OCI-LY7 (cell line): ENCODE data around the gene CIZ1. TPM values are rescaled to one million over a fixed set of nuclear protein-coding genes. Genes with fewer than 3 reads are reported as not detected.

Experiments used
- BruUV-seq: library from RNA; stranded (reverse); fragments of 400-500 nt; replicated peaks from 2 replicates; lab custom pipeline; 2021; lab: Mats Ljungman, UMichigan
- CTCF ChIA-PET: fragments of 300-600 bp; sonication (Branson Sonifier 250); formaldehyde crosslinking; loops from one replicate; lab custom pipeline; 2022; ENCODE audit warnings: antibody characterized with exemption; ENCODE audit not compliant: unreplicated experiment; lab: Charles Lee
- POLR2A ChIA-PET: fragments of 300-600 bp; sonication (Branson Sonifier 250); formaldehyde crosslinking; loops from one replicate; lab custom pipeline; 2022; ENCODE audit warnings: antibody characterized with exemption; lab: Charles Lee
- DNase-seq: peaks from one replicate; pipeline ENCODE4 v3.0.0-alpha.2; 2015; ENCODE audit warnings: low spot score
- H2AFZ ChIP-seq: fragments of 200-600 bp; sonication (generic), shearing (Covaris generic); 2 replicates; pipeline ENCODE4 v1.6.1; 2014; ENCODE audit warnings: mild to moderate bottlenecking, antibody characterized with exemption, low read length, moderate library complexity
- H3K27ac ChIP-seq: fragments of 200-600 bp; sonication (generic); 2 replicates; pipeline ENCODE4 v1.5.1; 2014; ENCODE audit warnings: mixed run types, low read depth, mild to moderate bottlenecking, moderate library complexity, low read length, inconsistent platforms; ENCODE audit not compliant: poor library complexity, severe bottlenecking
- H3K36me3 ChIP-seq: fragments of 200-600 bp; sonication (generic); 2 replicates; pipeline ENCODE4 v1.6.1; 2014; ENCODE audit warnings: mild to moderate bottlenecking, antibody characterized with exemption, low read length, moderate library complexity, mixed read lengths; ENCODE audit not compliant: insufficient read depth
- H3K4me1 ChIP-seq: fragments of 200-600 bp; sonication (generic); 2 replicates; pipeline ENCODE4 v1.5.1; 2014; ENCODE audit warnings: mild to moderate bottlenecking, low read length; ENCODE audit not compliant: insufficient read depth, poor library complexity, severe bottlenecking
- H3K4me2 ChIP-seq: fragments of 200-600 bp; sonication (generic); 2 replicates; pipeline ENCODE4 v1.6.1; 2014; ENCODE audit warnings: mild to moderate bottlenecking, low read length
- H3K4me3 ChIP-seq: fragments of 200-600 bp; sonication (generic); 2 replicates; pipeline ENCODE4 v1.5.1; 2014; ENCODE audit warnings: mild to moderate bottlenecking, low read depth, low read length; ENCODE audit not compliant: poor library complexity, severe bottlenecking
- H3K79me2 ChIP-seq: fragments of 200-600 bp; sonication (generic); 2 replicates; pipeline ENCODE4 v1.6.1; 2016; ENCODE audit warnings: low read depth, mild to moderate bottlenecking, low read length, moderate library complexity, mixed read lengths; ENCODE audit not compliant: insufficient read depth
- H3K9me2 ChIP-seq: fragments of 200-600 bp; sonication (generic); 2 replicates; pipeline ENCODE4 v1.6.1; 2016; ENCODE audit warnings: mild to moderate bottlenecking, low read length, mixed read lengths; ENCODE audit not compliant: insufficient read depth
- H3K9me3 ChIP-seq: fragments of 200-600 bp; sonication (generic); 2 replicates; pipeline ENCODE4 v1.6.1; 2014; ENCODE audit warnings: mild to moderate bottlenecking, mixed run types, low read length, mixed read lengths
- H4K20me1 ChIP-seq: fragments of 200-600 bp; sonication (generic); 2 replicates; pipeline ENCODE4 v1.6.1; 2014; ENCODE audit warnings: mild to moderate bottlenecking, antibody characterized with exemption, low read length, moderate library complexity, mixed read lengths; ENCODE audit not compliant: insufficient read depth
- EZH2phosphoT487 ChIP-seq: fragments of 200-600 bp; sonication (generic); IDR thresholded peaks from 2 replicates; pipeline ENCODE4 v1.6.1; 2018; ENCODE audit warnings: low read depth, borderline replicate concordance, mild to moderate bottlenecking, mixed run types, antibody characterized with exemption, low read length, moderate library complexity, mixed read lengths
- intact Hi-C: fragments of 100-400 bp; cut with micrococcal nuclease; formaldehyde crosslinking; loops from one replicate; pipeline ENCODE4 v1.10.0; 2022; ENCODE audit not compliant: unreplicated experiment
- total RNA-seq, 2 experiments: library from RNA; depleted of rRNA in 1 of 2; stranded (reverse); fragments of >200 nt in 1 of 2; shearing (Covaris generic) in 1 of 2; gene quantifications; 2 replicates each; pipeline ENCODE4 v1.2.3, GENCODE V29; 2014 to 2022
- TF ChIP-seq, protein P1 (sequence below): fragments of 200-600 bp; sonication (generic); conservative IDR thresholded peaks from 2 replicates; pipeline ENCODE4 v1.5.1; 2014; ENCODE audit warnings: mild to moderate bottlenecking, antibody characterized with exemption, low read length, moderate library complexity, mixed read lengths

The CIZ1 gene
- total RNA-seq, 2 experiments from 2014 or later = 45.4 to 121 TPM

DNA sequence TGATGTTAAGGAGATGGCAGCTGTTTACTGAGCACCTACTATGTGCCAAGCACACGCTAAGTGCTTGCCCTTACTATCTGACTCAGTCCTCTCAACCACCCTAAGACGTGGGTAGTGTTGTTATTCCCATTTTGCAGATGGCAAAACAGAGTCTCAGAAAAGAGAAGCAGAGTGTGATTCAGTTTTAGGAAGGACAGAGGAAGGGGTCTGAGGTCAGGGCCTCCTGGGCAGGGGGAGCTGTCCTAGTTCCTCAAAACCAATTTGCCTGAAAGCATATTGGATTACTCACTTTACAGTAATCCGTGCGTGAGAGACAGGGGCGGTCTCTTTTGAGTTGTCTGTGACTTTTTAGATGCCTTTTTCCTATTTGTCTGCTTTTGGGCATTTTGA is 35.0 kb upstream of the CIZ1 start:
- no peak for DNase-seq
- Histone ChIP-seq H3K79me2 (no peaks in the 10 kb centered on the region), H3K4me3 (no peak overlapping the region), H3K4me2 (no peak overlapping the region), H3K36me3 (no peaks in the 10 kb centered on the region), H4K20me1 (no peaks in the 10 kb centered on the region), H2AFZ (no peak overlapping the region), H3K9me3 (no peaks in the 10 kb centered on the region), H3K4me1 (no peaks in the 10 kb centered on the region), H3K27ac (no peak overlapping the region), H3K9me2 (no peaks in the 10 kb centered on the region)
- TF ChIP-seq EZH2phosphoT487 = no peak
- TF ChIP-seq, protein P1, sequence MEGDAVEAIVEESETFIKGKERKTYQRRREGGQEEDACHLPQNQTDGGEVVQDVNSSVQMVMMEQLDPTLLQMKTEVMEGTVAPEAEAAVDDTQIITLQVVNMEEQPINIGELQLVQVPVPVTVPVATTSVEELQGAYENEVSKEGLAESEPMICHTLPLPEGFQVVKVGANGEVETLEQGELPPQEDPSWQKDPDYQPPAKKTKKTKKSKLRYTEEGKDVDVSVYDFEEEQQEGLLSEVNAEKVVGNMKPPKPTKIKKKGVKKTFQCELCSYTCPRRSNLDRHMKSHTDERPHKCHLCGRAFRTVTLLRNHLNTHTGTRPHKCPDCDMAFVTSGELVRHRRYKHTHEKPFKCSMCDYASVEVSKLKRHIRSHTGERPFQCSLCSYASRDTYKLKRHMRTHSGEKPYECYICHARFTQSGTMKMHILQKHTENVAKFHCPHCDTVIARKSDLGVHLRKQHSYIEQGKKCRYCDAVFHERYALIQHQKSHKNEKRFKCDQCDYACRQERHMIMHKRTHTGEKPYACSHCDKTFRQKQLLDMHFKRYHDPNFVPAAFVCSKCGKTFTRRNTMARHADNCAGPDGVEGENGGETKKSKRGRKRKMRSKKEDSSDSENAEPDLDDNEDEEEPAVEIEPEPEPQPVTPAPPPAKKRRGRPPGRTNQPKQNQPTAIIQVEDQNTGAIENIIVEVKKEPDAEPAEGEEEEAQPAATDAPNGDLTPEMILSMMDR = no peak
- no TSS peak for BruUV-seq
- ChIA-PET POLR2A (no interaction called here), CTCF (no interaction called here)
- intact Hi-C loops = no loop called here

DNA sequence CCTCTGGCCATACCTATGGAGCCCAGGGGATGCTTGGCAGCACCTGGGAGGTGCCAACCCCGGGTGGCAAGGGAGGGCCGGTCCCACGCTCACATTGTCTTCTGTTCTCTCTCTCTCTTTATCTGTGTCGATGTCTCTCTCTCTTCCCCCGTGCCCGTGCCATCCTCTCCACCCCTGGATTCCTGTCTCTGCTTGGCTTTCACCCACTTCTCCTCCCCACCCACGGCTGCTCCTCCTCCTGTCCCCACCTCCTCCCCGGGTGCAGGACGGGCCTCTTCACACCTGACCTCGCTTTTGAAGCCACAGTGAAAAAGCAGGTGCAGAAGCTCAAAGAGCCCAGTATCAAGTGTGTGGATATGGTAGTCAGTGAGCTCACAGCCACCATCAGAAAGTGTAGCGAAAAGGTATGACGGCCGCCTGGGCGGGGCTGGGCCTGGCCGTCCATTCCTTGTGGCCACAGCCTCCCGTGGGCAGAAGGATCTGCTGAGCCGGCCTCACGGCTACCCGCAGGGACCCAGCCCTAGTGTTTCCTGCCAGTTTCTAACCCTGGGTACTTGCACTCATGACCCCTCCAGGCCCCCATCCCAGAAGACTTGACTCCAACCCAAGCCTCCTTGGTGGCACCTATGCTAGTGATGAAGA is 34.5 kb upstream of the CIZ1 start:
- no peaks in the 10 kb centered on the region for H4K20me1 ChIP-seq
- no peaks in the 10 kb centered on the region for H3K9me2 ChIP-seq
- H3K4me1 ChIP-seq = no peaks in the 10 kb centered on the region
- H3K27ac ChIP-seq = no peak overlapping the region
- H3K9me3 ChIP-seq = no peaks in the 10 kb centered on the region
- H2AFZ ChIP-seq = no peak overlapping the region
- TF ChIP-seq, protein P1 = no peak
- TF ChIP-seq EZH2phosphoT487 = no peak
- CTCF ChIA-PET = no interaction called here
- intact Hi-C loops = no loop called here
- BruUV-seq = no TSS peak
- no peak for DNase-seq
- no peak overlapping the region for H3K4me3 ChIP-seq
- H3K79me2 ChIP-seq = no peaks in the 10 kb centered on the region
- POLR2A ChIA-PET = no interaction called here
- no peak overlapping the region for H3K4me2 ChIP-seq
- H3K36me3 ChIP-seq = no peaks in the 10 kb centered on the region

DNA sequence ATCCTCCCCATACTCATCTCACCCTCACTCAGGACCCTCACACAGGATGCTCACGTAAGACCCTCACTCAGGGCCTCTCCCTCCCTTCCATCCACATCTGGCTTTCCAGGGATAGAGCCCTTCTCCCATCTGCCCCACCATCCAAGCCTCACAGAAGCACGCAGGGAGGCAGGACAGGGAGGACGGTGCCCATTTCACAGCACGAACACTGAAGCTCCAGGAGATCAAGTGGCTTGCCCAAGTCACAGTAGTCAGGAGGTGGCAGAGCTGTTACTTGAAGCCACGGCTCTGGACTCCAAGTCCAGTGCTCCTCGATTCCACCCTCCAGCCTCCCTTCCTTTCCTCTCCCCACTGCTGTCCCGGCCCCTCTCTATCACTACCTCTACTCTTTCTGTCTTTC is 33.5 kb upstream of the CIZ1 start:
- no peak overlapping the region for H3K27ac ChIP-seq
- H3K4me3 ChIP-seq = no peak overlapping the region
- intact Hi-C loops = no loop called here
- no peak overlapping the region for H2AFZ ChIP-seq
- CTCF ChIA-PET = no interaction called here
- no peaks in the 10 kb centered on the region for H3K4me1 ChIP-seq
- POLR2A ChIA-PET = interaction anchor here (0.7 kb wide), 1 partner anchor 210 kb away, joined by 3 read pairs; no protein-coding TSS in a partner anchor
- H3K9me2 ChIP-seq = no peaks in the 10 kb centered on the region
- no peaks in the 10 kb centered on the region for H4K20me1 ChIP-seq
- H3K79me2 ChIP-seq = no peaks in the 10 kb centered on the region
- H3K9me3 ChIP-seq = no peaks in the 10 kb centered on the region
- H3K36me3 ChIP-seq = no peaks in the 10 kb centered on the region
- TF ChIP-seq, protein P1 = no peak
- no peak for TF ChIP-seq EZH2phosphoT487
- H3K4me2 ChIP-seq = no peak overlapping the region
- DNase-seq = no peak
- BruUV-seq = no TSS peak
